K562 (cell line): ENCODE measurements around the gene FBN3. TPM values are rescaled to one million over a fixed set of nuclear protein-coding genes. Genes with fewer than 3 reads are reported as not detected.
A peak's percentile ranks its signal among the peaks of the same experiment; 100 is the strongest.

Experiments
- ASH1L ChIP-seq: fragments of 450-650 bp; IDR thresholded peaks from 2 replicates; pipeline ENCODE4 v1.6.1; 2018; ENCODE audit warnings: borderline replicate concordance, mild to moderate bottlenecking, low read depth; ENCODE audit not compliant: partially characterized antibody
- DMBX1 ChIP-seq: fragments of 250-450 bp; sonication (Bioruptor Pico); IDR thresholded peaks from 2 replicates; pipeline ENCODE4 v1.8.0; 2022; ENCODE audit warnings: inconsistent platforms, mild to moderate bottlenecking, moderate library complexity, borderline replicate concordance
- ESRRA ChIP-seq: fragments of 450-650 bp; IDR thresholded peaks from 2 replicates; pipeline ENCODE4 v1.6.1; 2014; ENCODE audit warnings: low read depth, mild to moderate bottlenecking, moderate library complexity, borderline replicate concordance
- L3MBTL2 ChIP-seq: fragments of 450-650 bp; IDR thresholded peaks from 2 replicates; pipeline ENCODE4 v1.6.1; 2016; ENCODE audit warnings: mild to moderate bottlenecking, moderate library complexity
- MEF2A ChIP-seq: IDR thresholded peaks from 2 replicates; pipeline ENCODE4 v1.6.1; 2011; ENCODE audit warnings: low read depth, mild to moderate bottlenecking, low read length, moderate library complexity; ENCODE audit not compliant: control insufficient read depth
- MTA3 ChIP-seq: fragments of 450-650 bp; formaldehyde crosslinking; IDR thresholded peaks from 2 replicates; pipeline ENCODE4 v1.6.1; 2017; ENCODE audit warnings: mild to moderate bottlenecking, borderline replicate concordance
- NUFIP1 ChIP-seq: fragments of 450-650 bp; IDR thresholded peaks from 2 replicates; pipeline ENCODE4 v1.6.1; 2018; ENCODE audit not compliant: partially characterized antibody
- PHB2 ChIP-seq: fragments of 450-650 bp; IDR thresholded peaks from 2 replicates; pipeline ENCODE4 v1.6.1; 2017; ENCODE audit warnings: low read depth
- PHF8 ChIP-seq: fragments of 200-600 bp; sonication (generic); IDR thresholded peaks from 2 replicates; pipeline ENCODE4 v1.6.1; 2012; ENCODE audit warnings: mixed run types, mild to moderate bottlenecking, inconsistent platforms, low read length, moderate library complexity, borderline replicate concordance
- POLR2AphosphoS2 ChIP-seq: IDR thresholded peaks from 2 replicates; pipeline ENCODE4 v1.6.1; 2012; ENCODE audit warnings: low read length, improper control_type of control experiment
- POLR2AphosphoS5 ChIP-seq: IDR thresholded peaks from 2 replicates; pipeline ENCODE4 v1.6.1; 2011; ENCODE audit warnings: mild to moderate bottlenecking, low read depth, low read length, moderate library complexity; ENCODE audit not compliant: control insufficient read depth, insufficient read depth
- POLR2G ChIP-seq: fragments of 200-400 bp; formaldehyde crosslinking; IDR thresholded peaks from 2 replicates; pipeline ENCODE4 v1.6.1; 2017; ENCODE audit warnings: low read depth, mild to moderate bottlenecking, antibody characterized with exemption, low read length, moderate library complexity
- RBM39 ChIP-seq: fragments of 200-400 bp; formaldehyde crosslinking; optimal IDR thresholded peaks from 2 replicates; pipeline ENCODE3; 2018; ENCODE audit warnings: low read depth, low read length
- SREBF2 ChIP-seq: sonication (generic); formaldehyde crosslinking; IDR thresholded peaks from 2 replicates; pipeline ENCODE4 v1.4.0; 2020; ENCODE audit warnings: mild to moderate bottlenecking, missing genetic modification reagents
- SRSF9 ChIP-seq: fragments of 200-400 bp; formaldehyde crosslinking; IDR thresholded peaks from 2 replicates; pipeline ENCODE4 v1.6.1; 2017; ENCODE audit warnings: low read depth, low read length, borderline replicate concordance
- ZNF165 ChIP-seq: fragments of 250-450 bp; sonication (Bioruptor Pico); IDR thresholded peaks from 2 replicates; pipeline ENCODE4 v1.4.0; 2020; ENCODE audit warnings: borderline replicate concordance
- ZNF232 ChIP-seq: sonication (generic); formaldehyde crosslinking; IDR thresholded peaks from 2 replicates; pipeline ENCODE4 v1.8.0; 2022; ENCODE audit warnings: mild to moderate bottlenecking, missing genetic modification reagents
- ZNF316 ChIP-seq: fragments of 450-650 bp; IDR thresholded peaks from 2 replicates; pipeline ENCODE4 v1.6.1; 2016
- ZNF57 ChIP-seq: fragments of 450-650 bp; formaldehyde crosslinking; IDR thresholded peaks from 2 replicates; pipeline ENCODE4 v1.4.0; 2020; ENCODE audit warnings: mild to moderate bottlenecking, moderate library complexity
- ZNF586 ChIP-seq: fragments of 450-650 bp; formaldehyde crosslinking; conservative IDR thresholded peaks from 2 replicates; pipeline ENCODE4 v1.4.0; 2020; ENCODE audit warnings: mild to moderate bottlenecking, moderate library complexity
- polyA plus RNA-seq, 8 experiments: library from polyadenylated mRNA; depleted of rRNA in 4 of 8; stranded (reverse) in 5 of 8; unstranded in 3 of 8; fragments of >200 nt; fragmentation: Nextera tagmentation in 2 of 8; fragmentation: Illumina TruSeq in 1 of 8; extraction: Ambion mirVana in 2 of 8; extraction: Trizol in 1 of 8; gene quantifications; 2 replicates each; pipeline versions ENCODE4 v1.2.1 to v1.2.3, GENCODE V29; 2011 to 2014; ENCODE audit warnings: inconsistent platforms in 1 of 8, missing spikeins in 1 of 8
- total RNA-seq, 7 experiments: library from RNA; depleted of rRNA in 6 of 7; stranded (reverse); fragments of >200 nt in 6 of 7; fragmentation: Illumina TruSeq in 2 of 7; extraction: Trizol in 2 of 7; gene quantifications; 2 replicates each; pipeline versions ENCODE4 v1.2.1 to v1.2.3, GENCODE V29; 2011 to 2021; ENCODE audit warnings: low replicate concordance in 1 of 7
- TF ChIP-seq, protein P1 (sequence below): fragments of 450-650 bp; IDR thresholded peaks from 2 replicates; pipeline ENCODE4 v1.6.1; 2016; ENCODE audit warnings: mild to moderate bottlenecking
- TF ChIP-seq, protein P2 (sequence below): fragments of 250-450 bp; sonication (Bioruptor Pico); IDR thresholded peaks from 2 replicates; pipeline ENCODE4 v1.8.0; 2021; ENCODE audit warnings: mild to moderate bottlenecking, moderate library complexity
- TF ChIP-seq, protein P3 (sequence below): fragments of 450-650 bp; IDR thresholded peaks from 2 replicates; pipeline ENCODE4 v1.6.1; 2016; ENCODE audit warnings: missing biosample characterization, missing genetic modification characterization
- TF ChIP-seq, protein P4 (sequence below): fragments of 250-450 bp; sonication (Bioruptor Pico); IDR thresholded peaks from 2 replicates; pipeline ENCODE4 v1.5.0; 2020; ENCODE audit warnings: mild to moderate bottlenecking

Gene FBN3
- total and polyA plus RNA-seq, 9 of the 15 experiments (the other 6 are each of a cell fraction or from before 2014, with no cell fraction given): under 0.01 to 0.29 (median 0.01) TPM; not detected in 4

DNA sequence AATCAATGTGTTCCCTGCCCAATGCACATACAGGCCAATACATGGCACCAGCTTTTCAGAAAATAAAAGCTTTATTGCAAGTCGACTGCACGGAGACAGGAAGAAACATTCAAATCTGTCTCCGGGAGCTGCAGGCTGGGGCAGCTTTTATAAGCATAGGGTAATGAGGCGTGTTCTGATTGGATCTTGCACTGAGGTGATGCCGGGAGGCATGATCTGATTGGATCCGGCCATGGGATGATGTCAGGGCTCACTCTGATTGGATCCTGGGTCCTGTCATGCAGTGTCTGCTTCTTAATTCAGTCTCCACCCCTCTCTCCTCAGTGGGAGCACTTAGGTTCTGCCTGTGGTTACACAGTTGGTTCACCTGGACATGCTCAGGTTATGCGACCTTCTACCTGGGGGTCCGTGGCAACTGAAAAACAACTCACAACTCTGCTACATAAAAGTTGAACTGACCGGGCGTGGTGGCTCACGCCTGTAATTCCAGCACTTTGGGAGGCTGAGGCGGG lies 11.8 kb upstream of the FBN3 start (continued):
- no peak for TF ChIP-seq ZNF165 (CRISPR knock-in tag)
- TF ChIP-seq ZNF57 (CRISPR knock-in tag): no peak
- TF ChIP-seq SREBF2 (CRISPR knock-in tag): no peak
- TF ChIP-seq POLR2G: 0 out of 2 replicates have a peak, but pooled peaks have one; percentile 25
- TF ChIP-seq DMBX1 (CRISPR knock-in tag): no peak
- TF ChIP-seq, protein P1, sequence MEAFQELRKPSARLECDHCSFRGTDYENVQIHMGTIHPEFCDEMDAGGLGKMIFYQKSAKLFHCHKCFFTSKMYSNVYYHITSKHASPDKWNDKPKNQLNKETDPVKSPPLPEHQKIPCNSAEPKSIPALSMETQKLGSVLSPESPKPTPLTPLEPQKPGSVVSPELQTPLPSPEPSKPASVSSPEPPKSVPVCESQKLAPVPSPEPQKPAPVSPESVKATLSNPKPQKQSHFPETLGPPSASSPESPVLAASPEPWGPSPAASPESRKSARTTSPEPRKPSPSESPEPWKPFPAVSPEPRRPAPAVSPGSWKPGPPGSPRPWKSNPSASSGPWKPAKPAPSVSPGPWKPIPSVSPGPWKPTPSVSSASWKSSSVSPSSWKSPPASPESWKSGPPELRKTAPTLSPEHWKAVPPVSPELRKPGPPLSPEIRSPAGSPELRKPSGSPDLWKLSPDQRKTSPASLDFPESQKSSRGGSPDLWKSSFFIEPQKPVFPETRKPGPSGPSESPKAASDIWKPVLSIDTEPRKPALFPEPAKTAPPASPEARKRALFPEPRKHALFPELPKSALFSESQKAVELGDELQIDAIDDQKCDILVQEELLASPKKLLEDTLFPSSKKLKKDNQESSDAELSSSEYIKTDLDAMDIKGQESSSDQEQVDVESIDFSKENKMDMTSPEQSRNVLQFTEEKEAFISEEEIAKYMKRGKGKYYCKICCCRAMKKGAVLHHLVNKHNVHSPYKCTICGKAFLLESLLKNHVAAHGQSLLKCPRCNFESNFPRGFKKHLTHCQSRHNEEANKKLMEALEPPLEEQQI: no peak
- TF ChIP-seq ASH1L: peak; percentile 86
- no peak for TF ChIP-seq SRSF9
- no peak for TF ChIP-seq L3MBTL2
- no peak for TF ChIP-seq PHF8
- no peak for TF ChIP-seq RBM39
- TF ChIP-seq ZNF316: no peak
- TF ChIP-seq ZNF232 (CRISPR knock-in tag): no peak
- TF ChIP-seq MEF2A: no peak
- TF ChIP-seq MTA3: peak; percentile 97
- no peak for TF ChIP-seq ZNF586
- TF ChIP-seq, protein P2, sequence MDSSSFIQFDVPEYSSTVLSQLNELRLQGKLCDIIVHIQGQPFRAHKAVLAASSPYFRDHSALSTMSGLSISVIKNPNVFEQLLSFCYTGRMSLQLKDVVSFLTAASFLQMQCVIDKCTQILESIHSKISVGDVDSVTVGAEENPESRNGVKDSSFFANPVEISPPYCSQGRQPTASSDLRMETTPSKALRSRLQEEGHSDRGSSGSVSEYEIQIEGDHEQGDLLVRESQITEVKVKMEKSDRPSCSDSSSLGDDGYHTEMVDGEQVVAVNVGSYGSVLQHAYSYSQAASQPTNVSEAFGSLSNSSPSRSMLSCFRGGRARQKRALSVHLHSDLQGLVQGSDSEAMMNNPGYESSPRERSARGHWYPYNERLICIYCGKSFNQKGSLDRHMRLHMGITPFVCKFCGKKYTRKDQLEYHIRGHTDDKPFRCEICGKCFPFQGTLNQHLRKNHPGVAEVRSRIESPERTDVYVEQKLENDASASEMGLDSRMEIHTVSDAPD (CRISPR knock-in tag): no peak
- peak; percentile 85; the same call in 1 of the 2 replicates for TF ChIP-seq POLR2AphosphoS2
- TF ChIP-seq NUFIP1: no peak
- 0 out of 2 replicates have a peak, but pooled peaks have one; percentile 14 for TF ChIP-seq ESRRA
- TF ChIP-seq, protein P3, sequence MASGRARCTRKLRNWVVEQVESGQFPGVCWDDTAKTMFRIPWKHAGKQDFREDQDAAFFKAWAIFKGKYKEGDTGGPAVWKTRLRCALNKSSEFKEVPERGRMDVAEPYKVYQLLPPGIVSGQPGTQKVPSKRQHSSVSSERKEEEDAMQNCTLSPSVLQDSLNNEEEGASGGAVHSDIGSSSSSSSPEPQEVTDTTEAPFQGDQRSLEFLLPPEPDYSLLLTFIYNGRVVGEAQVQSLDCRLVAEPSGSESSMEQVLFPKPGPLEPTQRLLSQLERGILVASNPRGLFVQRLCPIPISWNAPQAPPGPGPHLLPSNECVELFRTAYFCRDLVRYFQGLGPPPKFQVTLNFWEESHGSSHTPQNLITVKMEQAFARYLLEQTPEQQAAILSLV (tag): no peak
- peak; percentile 72; the same call in 1 of the 2 replicates for TF ChIP-seq POLR2AphosphoS5
- TF ChIP-seq PHB2: no peak
- TF ChIP-seq, protein P4, sequence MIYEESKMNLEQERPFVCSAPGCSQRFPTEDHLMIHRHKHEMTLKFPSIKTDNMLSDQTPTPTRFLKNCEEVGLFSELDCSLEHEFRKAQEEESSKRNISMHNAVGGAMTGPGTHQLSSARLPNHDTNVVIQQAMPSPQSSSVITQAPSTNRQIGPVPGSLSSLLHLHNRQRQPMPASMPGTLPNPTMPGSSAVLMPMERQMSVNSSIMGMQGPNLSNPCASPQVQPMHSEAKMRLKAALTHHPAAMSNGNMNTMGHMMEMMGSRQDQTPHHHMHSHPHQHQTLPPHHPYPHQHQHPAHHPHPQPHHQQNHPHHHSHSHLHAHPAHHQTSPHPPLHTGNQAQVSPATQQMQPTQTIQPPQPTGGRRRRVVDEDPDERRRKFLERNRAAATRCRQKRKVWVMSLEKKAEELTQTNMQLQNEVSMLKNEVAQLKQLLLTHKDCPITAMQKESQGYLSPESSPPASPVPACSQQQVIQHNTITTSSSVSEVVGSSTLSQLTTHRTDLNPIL: no peak
